AG20443 (cell line): ENCODE measurements around the gene ADAM15.

Experiments used
- DNase-seq: peaks from one replicate; pipeline ENCODE4 v3.0.0; 2012; ENCODE audit warnings: low spot score, mixed read lengths

ADAM15 gene

GRCh38 chr1:155052439-155053395 lies 1.6 kb downstream of the ADAM15 start:
- DNase-seq: no peak

GRCh38 chr1:155053531-155054105 lies 2.5 kb downstream of the ADAM15 start:
- no peak for DNase-seq

DNA sequence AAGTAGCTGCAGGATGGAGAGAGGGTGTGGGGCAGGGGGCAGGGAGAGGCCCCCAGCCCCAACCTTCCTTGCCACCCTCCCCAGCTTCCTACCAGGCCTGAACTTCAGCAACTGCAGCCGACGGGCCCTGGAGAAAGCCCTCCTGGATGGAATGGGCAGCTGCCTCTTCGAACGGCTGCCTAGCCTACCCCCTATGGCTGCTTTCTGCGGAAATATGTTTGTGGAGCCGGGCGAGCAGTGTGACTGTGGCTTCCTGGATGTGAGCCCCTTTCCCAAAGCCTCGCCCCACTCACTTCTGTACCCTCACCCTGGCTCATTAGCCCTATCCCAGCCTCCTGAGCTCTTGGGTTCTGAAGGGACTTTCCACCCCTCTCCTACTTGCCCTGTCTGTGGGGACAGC lies 6.0 kb downstream of the ADAM15 start:
- DNase-seq: no peak

GRCh38 chr1:155057788-155058211 lies 6.7 kb downstream of the ADAM15 start:
- DNase-seq: no peak

- no peak for DNase-seq
Measured at GRCh38 chr1:155060736-155061135, 9.6 kb downstream of the ADAM15 start.

- peak; percentile 85 for DNase-seq
Measured at GRCh38 chr1:155061381-155062150, 10.4 kb downstream of the ADAM15 start.

- DNase-seq: no peak
Measured at GRCh38 chr1:155062151-155062686, 11.1 kb downstream of the ADAM15 start.

DNA sequence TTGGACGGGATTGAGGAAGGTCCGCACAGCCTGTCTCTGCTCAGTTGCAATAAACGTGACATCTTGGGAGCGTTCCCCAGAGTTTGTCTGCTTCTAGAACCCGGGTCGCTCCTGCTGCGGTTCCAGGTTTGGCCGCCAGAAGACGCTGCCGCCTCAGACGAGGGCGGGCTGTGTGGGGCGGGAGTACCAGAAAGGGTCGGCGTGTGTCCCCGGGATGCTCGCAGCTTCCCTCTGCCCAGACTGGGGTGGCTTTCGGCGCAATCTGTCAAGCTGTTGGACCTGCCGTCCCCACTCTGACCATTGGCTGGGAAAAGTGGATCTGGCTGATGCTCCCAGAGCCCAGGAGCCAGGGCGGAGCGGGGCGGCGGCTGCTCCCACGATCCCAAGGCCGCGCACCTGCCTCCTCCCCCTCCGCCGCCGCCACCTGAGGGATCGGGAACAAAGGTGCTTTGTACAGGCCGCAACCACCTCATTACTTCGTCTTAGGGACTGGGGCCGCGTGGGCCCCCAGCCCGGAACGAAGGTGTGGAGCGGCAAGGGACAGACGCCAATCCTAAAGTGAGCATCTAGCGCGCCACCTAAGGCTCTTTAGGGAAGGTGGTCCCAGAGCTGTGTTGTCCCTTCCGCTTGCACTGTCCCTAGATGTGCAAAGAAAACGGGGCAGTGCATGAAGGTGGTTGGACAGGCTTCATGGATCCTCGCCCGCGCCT lies 11.7 kb downstream of the ADAM15 start:
- DNase-seq: peak; percentile 70

DNA sequence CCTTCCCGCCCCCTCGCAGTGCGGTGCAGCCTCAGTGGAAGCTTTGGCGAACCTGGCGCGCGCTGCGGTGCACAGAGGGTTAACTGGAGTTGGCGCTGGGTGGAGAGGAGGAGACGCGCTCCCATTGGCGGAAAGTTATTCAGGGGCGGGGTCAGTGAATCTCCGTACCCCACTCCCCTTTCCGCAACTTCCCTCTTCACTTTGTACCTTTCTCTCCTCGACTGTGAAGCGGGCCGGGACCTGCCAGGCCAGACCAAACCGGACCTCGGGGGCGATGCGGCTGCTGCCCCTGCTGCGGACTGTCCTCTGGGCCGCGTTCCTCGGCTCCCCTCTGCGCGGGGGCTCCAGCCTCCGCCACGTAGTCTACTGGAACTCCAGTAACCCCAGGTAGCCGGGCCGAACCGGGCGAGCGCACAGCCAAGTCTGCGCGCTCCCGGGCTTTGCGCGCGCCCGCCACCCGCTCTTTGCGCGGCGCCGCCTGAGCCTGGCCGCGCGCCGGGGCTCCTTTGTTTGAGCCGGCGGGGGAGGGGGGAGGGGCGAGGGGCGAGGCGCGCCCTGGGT lies 12.5 kb downstream of the ADAM15 start, which contains the start of gene EFNA4:
Gene EFNA4, plus strand, starts transcription at position 191 of the 561 bp plus-strand sequence. Its CDS starts 84 bp downstream, at position 275.
- DNase-seq: peak; percentile 92

DNA sequence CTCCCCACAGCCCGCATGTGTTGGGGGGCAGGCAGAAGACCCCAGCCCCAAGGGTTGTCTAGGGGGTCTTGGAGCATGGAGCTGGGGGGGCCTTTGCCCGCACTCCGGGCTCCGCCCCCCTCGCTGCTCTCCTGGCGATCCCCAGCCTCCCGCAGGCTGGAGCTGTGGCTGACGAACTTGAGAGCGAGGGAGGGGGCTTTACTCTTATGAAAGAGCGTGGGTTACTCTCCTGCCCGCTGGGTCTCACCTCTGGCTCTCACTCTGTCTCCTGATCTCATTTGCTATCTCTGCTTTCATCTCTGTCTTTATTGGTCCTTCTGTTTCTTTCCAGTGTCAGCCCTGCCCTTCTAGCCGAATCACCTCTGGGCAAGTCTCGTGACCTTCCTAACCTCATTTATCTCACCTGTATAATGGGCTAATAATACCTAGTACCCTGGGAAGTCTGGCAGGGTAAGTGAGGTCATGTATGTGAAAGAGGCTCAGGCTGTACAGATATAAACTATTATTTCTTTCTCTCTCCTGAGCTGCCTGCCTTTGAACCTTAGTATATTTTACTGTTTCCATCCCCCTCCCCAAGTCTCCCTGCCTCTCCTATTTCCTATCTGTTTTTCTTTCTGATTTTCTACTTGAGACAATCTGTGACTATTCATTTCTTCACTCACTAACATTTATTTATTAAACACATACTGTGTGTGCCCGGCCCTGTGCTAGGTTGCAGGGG lies 13.2 kb downstream of the ADAM15 start:
- DNase-seq: peak; percentile 54

DNA sequence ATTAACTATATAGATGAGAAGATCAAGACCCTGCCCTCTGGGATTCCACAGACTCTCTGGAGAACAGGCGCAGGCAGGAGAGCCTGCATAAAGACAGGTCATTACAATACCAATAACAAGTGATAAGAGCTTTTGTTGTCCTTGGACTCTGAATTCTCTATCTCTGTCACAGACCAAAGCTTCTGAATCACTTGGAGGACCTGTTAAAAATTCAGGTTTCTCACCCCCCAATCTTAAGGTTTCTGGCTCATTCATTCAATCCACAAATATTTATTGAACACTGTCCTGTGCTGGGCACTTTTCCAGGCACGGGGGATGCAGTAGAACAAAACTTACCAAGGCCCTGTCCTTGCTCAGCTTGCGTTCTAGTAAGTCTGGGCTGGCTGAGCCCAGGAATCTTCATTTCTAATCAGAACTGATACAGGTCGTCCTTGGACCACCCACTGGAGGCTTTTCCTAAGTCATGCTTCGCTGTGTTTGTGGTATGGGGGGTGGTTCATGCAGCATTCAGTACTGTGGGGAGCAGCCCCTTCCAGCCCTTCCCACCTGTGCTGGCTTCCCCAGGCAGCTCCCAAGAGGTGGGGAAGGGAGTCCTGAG lies 13.8 kb downstream of the ADAM15 start:
- DNase-seq: no peak

DNA sequence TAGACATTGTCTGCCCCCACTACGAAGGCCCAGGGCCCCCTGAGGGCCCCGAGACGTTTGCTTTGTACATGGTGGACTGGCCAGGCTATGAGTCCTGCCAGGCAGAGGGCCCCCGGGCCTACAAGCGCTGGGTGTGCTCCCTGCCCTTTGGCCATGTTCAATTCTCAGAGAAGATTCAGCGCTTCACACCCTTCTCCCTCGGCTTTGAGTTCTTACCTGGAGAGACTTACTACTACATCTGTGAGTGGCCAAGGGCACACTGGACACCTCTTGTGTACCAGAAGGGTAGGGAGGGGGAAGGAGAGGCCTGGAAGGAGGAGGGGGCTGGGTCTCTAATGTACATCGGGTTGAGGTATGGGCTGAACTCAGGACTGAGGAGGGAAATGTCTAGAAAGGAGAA lies 15.7 kb downstream of the ADAM15 start:
- no peak for DNase-seq

- DNase-seq: no peak
Measured at GRCh38 chr1:155068599-155068998, 17.5 kb downstream of the ADAM15 start.

DNA sequence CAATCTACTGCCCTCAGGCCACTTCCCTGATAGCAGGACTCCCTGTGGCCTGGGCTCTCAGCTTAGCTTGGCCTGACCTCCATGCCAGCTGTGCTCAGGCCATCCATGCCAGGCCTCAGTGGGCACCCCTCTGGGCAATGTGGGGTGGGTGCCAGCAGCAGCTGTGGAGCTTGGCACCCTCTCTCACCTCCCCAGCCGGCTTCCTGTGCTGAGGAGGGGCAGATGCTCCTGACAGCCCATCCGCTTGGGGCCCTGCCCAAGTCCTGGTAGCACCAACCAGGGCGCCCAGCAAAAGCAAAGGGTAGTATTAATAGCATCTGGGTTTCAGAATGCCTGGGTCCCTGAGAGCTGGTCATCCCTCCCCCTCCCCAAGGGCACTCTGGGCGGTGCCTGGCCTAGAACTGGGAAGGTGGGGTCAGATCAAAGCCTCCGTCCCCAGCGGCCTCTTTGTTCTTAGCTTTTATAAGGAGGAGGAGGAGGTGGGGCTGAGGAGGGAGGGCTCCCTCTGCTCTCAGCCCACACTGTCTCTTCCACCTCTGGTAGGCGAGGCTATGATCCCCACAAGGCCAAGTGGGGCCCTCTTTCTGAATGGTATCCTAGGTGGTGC lies 18.5 kb downstream of the ADAM15 start:
- DNase-seq: no peak

- no peak for DNase-seq
Measured at GRCh38 chr1:155070158-155070621, 19.1 kb downstream of the ADAM15 start.

DNA sequence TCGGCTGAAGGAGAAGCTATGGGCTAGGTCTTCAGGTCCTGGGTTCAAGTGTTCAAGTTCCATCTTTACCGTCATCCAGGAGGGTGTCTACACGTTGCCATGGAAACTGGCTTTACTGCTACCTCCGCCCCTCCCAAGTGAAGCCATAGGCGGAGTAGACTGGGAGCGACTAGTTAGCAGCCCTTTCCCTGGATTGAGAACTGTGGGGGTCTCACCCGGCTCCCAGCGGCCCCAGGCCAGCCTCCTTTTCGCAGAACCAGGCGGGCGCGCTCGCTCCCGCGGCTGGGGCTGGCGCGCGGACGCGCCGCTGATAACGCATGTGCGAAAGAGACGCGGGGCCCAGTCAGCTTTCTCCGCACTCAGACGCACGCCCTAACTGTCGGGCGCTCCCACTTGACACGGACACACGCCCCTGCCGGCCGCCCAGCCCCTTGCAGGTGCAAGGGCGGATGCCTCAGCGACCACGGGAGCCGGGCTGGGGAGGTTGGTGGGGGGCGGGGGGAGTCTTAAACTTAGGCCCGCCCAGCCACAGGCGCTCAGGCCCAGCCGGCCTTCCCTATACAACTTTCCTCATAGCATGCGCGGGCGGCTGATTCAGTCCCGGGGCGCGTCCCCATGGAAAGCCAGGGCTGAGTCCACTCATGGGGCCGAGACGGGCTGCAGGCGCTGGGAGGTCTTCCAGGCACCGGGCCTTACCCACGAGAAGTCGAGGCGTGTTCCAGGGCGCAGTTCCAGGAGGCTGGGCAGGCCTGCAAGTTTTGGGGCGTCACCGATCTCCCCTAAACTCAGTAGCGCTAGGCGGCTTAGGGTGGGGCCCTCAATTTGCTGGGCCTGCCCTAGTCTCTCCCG lies 19.8 kb downstream of the ADAM15 start:
- DNase-seq: peak; percentile 90

DNA sequence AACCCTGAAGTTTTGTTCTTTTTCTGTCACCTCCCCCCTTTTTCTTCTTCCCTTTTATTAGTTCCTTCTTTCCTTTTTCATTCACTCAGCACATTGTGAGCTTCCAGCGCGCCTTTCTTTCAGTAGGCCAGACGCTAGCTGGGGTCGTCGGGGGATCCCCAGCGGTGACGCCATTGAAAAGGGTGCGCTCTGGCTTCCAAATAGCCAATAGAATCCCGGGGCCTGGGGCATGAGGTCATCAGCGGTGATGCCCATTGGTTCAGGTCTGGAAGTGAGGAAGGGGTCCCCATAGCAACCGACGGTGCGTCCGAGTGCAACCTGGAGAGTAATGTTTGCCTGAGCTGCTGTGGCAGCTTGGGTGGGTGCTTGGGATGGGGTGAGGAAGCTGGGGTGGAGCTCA lies 20.6 kb downstream of the ADAM15 start:
- no peak for DNase-seq

- DNase-seq: no peak
Measured at GRCh38 chr1:155072531-155073289, 21.6 kb downstream of the ADAM15 start.
